HG02759 (cell line): Measurements from ENCODE around the gene PA2G4.

Experiments
- ATAC-seq: cut with Tn5 transposase; IDR thresholded peaks from one replicate; pipeline ENCODE4 v1.9.1; 2021; ENCODE audit warnings: mild to moderate bottlenecking, moderate library complexity; ENCODE audit not compliant: unreplicated experiment

The PA2G4 gene

DNA sequence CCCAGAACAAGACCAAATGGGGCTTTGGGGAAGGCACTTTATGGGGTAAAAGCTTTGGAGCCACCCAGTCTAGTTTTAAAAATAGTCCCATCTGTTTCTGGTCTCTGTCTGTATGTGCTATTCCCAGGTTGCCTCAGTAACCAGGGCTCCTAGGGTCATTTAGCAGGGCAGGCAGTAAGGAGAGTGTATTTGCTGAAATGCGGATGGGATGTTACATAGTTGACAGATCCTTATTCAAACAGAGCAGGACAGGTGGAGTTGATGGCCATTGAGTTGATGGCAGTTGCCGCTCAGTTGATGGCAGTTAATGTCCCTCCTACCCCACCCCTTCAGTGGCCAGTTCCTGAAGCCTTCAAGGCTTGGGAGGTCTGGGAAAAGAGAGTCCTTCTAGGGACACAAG lies 18.3 kb downstream of the PA2G4 start:
- ATAC-seq: no peak

DNA sequence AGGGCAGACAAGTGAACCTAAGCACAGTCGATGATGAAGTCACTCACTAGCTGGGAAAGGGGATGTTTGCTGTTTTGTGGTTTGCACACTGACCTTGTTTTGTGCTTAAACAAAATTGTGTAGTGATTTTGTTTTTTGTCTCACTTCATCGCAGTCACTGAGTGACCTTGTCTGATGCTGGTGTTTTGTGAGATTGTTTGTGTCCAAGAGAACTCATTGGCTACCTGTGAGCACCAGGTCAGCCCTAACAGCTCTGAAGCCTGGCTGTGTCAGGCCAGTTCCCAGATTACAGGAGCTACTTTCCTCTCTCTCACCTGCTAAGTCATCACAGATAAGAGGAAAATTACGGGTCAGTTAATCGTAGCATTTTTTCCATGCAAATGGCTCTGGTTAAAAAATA lies 19.8 kb downstream of the PA2G4 start:
- ATAC-seq: no peak

DNA sequence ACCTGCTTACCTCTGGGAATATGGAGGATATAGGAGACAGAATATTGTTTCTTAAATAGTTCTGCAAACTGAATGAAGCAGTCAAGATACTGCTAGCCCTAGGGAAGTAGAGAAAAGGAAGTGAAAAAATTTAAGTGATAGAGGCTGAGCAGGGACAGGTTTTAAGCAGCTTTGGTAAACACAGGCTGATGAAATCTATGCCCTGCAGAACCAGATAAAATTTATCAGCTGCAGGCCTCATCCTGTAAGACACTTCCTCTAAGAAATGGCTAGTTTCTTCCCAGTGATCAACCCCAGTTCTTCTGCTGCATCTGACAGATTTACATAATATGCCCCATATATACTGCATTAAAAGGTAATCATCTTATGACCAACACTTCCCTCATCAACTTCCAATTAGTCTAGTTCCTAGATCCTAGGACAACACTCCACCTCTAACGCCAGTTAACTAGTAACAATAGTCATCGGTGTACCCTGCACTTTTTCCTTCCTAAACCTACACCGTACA lies 22.4 kb downstream of the PA2G4 start:
- ATAC-seq: no peak

DNA sequence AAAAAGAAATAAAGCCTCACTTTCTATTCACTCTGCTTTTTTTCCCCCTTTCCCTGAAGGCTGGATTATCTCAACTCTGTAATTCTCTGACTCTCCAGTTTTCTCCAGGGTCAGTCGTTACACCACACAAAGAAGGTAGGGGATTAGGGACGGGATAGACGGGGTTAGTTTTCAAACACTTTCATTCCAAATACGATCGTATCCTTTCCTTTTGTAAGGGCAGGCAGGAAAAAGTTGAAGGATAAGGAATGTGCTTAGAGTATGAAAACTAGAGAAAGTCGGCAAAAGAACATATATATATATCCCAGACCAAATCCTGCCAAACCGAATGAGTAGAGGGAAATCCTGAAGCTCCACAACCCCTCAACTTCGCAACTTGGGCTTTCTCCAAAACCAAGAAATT lies 23.1 kb downstream of the PA2G4 start:
- ATAC-seq: no peak

DNA sequence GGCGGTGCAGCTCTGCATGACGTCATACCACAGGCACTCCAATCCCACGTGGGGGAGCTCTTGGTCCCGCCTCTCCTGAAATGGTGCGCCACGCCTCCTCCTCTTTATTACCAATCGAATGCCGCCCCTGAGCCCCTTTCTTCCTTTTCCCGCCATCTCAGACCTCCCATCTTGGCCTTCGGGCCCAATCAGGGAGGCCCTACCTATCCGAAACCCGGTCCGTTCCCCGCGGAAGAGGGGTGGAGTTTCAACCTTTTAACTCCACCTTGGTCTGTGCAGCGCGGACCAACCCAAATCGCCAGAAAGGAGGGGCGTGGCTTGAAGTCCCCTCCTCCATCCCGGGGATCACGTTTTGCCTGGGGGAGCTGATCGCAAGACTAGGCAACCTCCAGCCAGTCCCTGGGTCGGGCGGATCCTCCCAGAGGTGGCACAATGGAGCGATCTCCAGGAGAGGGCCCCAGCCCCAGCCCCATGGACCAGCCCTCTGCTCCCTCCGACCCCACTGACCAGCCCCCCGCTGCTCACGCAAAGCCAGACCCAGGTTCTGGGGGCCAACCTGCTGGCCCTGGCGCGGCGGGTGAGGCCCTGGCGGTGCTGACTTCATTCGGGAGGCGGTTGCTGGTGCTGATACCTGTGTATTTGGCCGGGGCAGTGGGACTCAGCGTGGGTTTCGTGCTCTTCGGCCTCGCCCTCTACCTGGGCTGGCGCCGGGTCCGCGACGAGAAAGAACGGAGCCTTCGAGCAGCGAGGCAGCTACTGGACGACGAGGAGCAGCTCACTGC lies 23.7 kb downstream of the PA2G4 start, which contains the start of gene ESYT1:
TSS of gene ESYT1 (plus strand) at position 380 of the 782 bp plus-strand sequence. CDS start at position 433, 53 bp downstream.
- ATAC-seq: peak; percentile 89

DNA sequence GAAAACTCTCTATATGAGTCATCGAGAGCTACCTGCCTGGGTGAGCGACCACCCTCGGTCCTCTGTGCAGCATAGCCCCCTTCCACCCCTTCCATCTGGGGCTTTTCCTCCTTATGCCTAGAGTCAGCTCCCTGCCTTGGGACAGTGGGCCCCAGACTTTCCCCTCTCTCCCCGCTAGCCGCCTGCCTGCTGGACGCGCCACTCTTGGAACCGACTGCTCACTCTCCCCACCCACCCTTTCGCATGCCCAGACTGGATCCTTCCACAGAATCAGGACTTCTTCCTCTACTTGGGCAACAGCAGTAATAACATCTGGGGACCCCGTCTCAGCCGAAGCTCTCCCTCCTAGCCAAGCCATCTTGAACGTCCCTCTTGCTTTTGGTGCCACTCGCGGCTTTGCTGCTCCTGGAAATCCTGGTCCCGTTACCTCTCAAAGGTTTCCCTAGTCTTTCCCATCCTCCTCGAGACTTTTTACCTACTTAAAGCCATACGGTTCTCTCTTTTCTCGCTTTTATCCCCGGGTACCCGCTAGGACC lies 24.4 kb downstream of the PA2G4 start:
- ATAC-seq: no peak

GRCh38 chr12:56129206-56129941 lies 25.0 kb downstream of the PA2G4 start:
- peak; percentile 37 for ATAC-seq

DNA sequence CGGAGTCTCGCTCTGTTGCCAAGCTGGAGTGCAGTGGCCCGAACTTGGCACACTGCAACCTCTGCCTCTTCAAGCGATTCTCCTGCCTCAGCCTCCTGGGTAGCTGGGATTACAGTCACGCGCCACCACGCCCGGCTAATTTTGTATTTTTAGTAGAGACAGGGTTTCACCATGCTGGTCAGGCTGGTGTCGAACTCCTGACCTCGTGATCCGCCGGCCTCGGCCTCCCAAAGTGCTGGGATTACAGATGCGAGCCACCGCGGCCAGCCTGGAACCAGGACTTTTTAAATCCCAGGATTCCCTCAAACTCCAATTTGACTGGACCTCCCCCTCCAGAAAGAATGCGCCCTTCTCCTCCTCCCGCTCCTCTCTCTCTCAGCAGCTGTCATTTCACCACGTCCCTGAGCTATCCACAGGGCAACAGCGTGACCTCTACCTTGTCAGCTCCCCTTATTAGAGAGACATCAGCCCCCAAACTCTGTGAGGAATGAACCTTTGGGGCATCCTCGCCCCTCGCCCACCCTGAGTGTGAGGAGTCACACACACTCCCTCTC lies 25.7 kb downstream of the PA2G4 start:
- no peak for ATAC-seq

DNA sequence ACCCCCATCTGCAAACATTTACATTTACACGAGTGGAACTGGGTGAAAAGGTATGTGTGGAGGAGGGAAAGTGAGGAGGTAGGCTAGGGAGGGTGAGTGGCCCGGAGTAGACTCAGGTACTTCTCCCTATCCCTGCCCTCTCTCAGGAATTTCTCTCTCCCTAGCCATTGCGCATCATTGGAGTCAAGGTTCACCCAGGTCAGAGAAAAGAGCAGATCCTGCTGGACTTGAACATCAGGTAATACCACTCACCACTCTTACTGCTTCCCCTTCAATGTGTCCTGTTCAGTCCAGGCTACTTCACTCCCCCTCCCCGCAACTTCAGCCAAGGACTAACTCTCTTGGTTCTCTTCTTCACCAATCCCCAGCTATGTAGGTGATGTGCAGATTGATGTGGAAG lies 26.5 kb downstream of the PA2G4 start:
- no peak for ATAC-seq

- no peak for ATAC-seq
Measured at GRCh38 chr12:56134897-56135296, 30.5 kb downstream of the PA2G4 start.

DNA sequence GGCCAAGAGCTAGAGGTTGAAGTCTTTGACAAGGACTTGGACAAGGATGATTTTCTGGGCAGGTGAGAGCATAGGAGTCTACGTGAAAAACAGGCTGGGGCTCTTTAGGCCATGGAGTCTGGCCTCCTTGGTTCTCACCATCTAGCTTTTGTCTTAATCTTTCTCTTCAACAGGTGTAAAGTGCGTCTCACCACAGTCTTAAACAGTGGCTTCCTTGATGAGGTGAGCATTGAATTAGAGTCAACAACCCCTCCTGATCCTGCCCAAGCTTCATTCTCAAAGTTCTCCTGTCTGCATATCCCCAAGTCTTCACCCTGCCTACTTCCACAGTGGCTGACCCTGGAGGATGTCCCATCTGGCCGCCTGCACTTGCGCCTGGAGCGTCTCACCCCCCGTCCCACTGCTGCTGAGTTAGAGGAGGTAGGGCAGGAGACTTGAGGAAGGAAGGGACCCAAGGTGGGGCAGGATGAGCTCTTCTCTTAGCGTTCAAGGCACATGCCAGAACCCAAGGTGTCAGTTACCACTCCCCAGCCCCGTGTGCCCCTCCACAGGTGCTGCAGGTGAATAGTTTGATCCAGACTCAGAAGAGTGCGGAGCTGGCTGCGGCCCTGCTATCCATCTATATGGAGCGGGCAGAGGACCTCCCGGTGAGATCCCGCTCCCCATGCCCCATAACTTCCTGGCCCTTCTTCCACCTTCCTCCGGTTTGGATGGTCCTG lies 33.7 kb downstream of the PA2G4 start:
- ATAC-seq: no peak

DNA sequence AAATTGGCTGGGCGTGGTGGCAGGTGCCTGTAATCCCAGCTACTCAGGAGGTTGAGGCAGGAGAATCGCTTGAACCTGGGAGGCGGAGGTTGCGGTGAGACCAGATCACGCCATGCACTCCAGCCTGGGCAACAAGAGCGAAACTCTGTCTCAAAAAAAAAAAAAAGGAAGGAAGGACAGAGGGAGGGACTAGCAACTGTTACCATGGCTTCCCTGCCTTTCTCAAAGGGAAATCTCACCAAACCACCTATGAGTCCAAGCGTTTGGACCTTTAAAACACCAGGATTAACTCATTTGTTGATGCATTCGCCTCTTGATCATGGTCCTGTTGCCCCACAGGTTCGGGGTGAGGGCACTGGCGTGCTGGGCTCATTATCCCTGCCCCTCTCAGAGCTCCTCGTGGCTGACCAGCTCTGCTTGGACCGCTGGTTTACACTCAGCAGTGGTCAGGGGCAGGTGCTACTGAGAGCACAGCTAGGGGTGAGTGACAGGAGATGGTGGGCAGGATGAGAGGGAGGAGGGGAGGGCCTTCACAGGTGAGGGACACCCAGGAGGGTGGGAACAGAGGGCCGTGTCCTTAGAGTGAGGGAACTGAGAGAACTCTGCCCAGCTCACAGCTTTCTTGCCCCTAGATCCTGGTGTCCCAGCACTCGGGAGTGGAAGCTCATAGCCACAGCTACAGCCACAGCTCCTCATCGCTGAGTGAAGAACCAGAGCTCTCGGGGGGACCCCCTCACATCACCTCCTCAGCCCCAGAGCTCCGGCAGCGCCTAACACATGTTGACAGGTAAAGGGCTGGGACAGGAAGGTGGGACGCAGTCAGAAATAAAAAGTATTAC lies 37.8 kb downstream of the PA2G4 start:
- no peak for ATAC-seq

- no peak for ATAC-seq
Measured at GRCh38 chr12:56143217-56143616, 38.9 kb downstream of the PA2G4 start.

DNA sequence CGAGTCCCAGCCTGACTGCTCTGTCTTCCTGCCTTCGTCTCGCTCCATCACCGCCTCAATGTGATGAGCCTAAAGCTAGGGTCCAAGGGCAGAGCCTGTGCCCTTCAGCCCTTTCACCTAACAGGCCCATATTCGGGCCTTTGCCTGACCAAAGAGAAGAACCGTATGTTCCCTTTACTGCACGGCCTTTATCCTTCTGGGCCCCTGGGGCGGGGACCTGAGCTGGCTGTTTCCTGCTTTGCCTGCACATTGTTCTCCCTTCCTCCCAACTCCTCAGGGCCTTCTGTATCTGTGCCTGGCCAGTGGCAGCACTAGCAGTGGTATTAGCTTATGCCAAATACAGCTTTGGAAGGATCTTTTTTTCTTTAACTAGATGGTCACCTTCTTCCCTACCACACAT lies 39.5 kb downstream of the PA2G4 start:
- no peak for ATAC-seq

- no peak for ATAC-seq
Measured at GRCh38 chr12:56145217-56145616, 40.9 kb downstream of the PA2G4 start.

DNA sequence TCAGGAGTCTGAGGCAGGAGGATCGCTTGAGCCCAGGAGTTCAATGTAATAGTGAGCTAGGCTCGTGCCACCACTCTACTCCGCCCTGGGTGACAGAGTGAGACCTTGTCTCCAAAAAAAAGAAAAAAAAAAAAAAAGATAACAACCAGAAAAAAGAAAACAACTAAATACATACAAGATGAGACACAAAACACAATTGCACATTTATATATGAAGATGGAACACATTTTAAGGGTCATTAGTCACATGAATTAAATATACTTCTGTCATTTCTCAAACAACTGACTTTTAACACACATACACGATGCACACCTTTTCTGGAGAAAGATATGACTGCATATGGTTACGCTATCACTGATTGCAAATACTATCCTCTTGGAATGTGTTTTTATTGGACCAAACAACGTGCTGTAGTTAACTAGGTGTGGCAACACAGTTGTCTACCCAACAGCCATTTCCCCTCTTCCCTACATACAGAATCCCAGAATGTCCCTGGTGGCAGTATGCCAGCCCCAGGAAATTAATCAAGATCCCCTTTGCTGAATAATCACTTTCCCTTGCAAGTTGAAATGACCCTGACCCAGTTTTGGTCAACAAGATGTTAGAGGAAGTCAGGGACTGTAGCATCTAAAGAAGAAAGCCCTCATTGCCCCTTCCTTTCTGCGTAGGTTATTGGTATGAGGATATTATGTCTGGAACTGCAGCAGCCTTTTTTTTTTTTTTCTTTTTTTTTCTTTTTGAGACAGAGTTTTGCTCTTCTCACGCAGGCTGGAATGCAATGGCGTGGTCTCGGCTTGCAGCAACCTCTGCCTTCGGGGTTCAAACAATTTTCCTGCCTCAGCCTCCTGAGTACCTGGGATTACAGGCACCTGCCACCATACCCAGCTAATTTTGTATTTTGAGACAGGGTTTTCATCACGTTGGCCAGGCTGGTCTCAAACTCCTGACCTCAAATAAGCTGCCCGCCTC lies 42.4 kb downstream of the PA2G4 start:
- no peak for ATAC-seq

DNA sequence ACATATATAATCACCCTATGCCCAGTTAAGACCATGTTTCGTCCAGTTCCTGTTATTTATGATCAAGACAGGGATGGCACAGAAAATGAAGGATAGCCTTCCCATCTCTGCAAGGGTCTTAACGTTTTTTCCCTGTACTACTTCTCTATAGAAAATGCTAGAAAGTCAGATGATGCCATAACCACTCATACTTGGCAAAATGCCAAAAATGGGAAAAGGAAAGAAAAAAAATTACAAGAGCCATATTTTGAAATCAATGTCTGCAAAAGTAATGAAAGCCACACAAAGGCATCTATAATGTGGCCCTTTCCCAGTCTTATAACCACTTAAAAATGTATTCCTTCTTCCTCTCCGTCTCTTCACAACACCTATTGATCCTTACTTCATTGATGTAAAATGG lies 46.2 kb downstream of the PA2G4 start:
- ATAC-seq: no peak

GRCh38 chr12:56151672-56152131 lies 47.3 kb downstream of the PA2G4 start:
- peak; percentile 57 for ATAC-seq
